Fibroblast of pulmonary artery (primary cell): ENCODE measurements around the gene TNFRSF25.

Source experiments
- DNase-seq: peaks from one replicate; pipeline ENCODE4 v3.0.0-alpha.2; 2010; ENCODE audit warnings: low read depth
- H3K4me3 ChIP-seq: replicated peaks from 2 replicates; pipeline ENCODE4 v1.5.1; 2011; ENCODE audit warnings: low read depth, mild to moderate bottlenecking, control low read depth, low read length, moderate library complexity
- TF ChIP-seq, protein P1 (sequence below): IDR thresholded peaks from 2 replicates; pipeline ENCODE4 v1.5.1; 2011; ENCODE audit warnings: mild to moderate bottlenecking, control low read depth, low read length, inconsistent platforms; ENCODE audit errors: missing control alignments

Gene TNFRSF25

DNA sequence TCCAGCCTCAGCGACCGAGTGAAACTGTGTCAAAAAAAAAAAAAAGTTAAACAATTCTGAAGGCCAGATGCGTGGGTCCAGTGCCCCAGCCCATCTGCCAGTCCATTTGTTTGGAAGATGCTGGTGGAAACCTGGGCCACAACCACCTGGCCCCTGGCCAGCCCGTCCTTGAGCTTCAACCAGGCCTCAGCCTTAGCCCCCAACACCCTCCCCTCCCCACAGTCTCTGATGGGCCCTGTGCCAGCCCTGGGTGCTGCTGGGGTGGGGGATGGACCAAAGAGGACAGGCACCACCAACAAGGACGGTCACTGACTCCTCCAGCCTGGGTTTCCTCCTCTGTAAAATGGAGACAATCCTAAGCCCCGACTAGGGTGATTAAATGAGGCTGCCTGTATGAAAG, 45.1 kb upstream of the TNFRSF25 start:
- no peak for DNase-seq
- H3K4me3 ChIP-seq = no peak overlapping the region
- TF ChIP-seq, protein P1, sequence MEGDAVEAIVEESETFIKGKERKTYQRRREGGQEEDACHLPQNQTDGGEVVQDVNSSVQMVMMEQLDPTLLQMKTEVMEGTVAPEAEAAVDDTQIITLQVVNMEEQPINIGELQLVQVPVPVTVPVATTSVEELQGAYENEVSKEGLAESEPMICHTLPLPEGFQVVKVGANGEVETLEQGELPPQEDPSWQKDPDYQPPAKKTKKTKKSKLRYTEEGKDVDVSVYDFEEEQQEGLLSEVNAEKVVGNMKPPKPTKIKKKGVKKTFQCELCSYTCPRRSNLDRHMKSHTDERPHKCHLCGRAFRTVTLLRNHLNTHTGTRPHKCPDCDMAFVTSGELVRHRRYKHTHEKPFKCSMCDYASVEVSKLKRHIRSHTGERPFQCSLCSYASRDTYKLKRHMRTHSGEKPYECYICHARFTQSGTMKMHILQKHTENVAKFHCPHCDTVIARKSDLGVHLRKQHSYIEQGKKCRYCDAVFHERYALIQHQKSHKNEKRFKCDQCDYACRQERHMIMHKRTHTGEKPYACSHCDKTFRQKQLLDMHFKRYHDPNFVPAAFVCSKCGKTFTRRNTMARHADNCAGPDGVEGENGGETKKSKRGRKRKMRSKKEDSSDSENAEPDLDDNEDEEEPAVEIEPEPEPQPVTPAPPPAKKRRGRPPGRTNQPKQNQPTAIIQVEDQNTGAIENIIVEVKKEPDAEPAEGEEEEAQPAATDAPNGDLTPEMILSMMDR = no peak

DNA sequence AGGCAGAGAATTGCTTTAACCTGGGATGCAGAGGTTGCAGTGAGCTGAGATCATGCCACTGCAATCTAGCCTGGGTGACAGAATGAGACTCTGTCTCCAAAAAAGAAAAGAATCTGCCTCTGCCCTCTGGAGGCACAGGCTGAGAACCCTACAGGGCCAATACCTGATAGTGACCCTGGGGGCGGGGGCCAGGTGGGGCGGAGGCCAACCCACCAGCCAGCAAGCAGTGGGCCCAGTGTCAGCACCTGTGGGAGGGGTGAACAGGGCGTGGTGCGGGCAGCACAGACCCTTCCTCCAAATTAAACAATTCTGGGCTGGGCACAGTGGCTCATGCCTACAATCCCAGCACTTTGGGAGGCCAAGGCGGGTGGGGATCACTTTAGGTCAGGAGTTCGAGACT, 44.5 kb upstream of the TNFRSF25 start:
- TF ChIP-seq, protein P1 = no peak
- DNase-seq = no peak
- H3K4me3 ChIP-seq = no peak overlapping the region

- no peak for DNase-seq
- H3K4me3 ChIP-seq = no peak overlapping the region
- TF ChIP-seq, protein P1 = no peak
Measured at GRCh38 chr1:6509919-6510291, 43.9 kb upstream of the TNFRSF25 start.

DNA sequence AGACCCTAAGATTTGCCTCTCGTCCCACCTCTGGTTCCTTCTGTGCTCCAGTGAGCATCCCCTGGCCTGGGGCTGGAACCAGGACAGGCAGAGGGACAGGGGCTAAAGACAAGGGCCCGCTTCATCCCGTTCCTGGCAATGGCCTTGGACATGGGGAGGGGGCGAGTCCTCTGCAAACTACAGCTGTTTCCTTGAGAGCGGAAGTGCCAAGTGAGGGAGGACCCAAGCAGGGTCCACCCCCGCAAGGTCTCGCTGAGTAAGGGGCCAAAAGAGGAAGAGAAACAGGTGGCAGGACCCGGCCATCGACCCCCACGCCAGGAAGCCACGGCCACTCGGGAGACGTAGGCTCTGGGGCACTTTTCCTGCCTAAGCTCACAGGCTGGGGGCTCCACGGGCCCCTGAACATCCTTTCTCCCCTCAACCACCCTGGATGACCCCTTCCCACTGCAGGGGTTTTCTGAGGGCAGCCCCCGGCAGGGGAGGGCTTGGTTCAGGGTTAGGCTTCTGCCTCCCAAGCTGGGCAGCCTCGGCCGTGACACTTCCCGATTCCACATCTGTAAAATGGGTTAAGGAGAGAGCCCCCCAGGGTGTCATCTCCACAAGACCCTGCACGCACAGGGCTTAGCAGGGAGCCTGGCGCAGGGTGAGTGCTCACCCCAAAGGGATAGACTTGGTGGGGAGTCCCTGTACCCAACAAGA, 43.4 kb upstream of the TNFRSF25 start:
- TF ChIP-seq, protein P1 = no peak
- DNase-seq = no peak

GRCh38 chr1:6508816-6509189, 42.8 kb upstream of the TNFRSF25 start:
- TF ChIP-seq, protein P1 = no peak
- no peak for DNase-seq
- H3K4me3 ChIP-seq = no peak overlapping the region

More for the DNA sequence above, 43.4 kb upstream of the TNFRSF25 start:
- no peak overlapping the region for H3K4me3 ChIP-seq

DNA sequence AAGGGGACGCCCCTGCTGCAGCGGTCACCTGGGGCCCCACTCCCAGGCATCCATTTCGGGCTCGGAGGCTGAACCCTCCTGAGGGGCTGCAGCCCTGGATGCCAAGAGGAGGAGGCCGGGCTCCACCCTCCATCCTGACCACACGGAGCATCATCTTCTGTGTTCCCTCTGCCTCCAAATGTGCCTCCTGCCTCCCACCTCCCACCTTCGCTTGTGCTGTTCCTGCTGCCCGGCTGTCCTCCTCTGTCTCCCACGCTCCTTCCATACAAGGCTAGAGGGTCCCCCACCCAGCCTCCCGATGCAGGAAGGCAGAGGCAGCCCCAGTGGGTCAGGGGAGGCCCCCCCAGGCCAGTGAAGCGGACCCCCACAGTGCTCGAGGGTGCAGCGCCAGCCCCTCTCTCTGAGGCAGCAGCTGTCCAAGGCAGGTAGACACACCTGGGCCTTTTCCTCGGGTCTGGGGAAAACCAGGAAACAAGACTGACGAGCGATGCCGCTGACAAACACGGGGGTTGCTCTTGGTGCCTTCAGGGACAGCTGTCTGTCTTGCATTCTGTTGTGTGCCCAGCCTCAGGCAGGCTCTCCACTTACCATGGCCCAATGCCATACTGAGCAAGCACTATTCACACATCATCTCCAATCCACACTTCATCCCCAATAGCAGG, 42.3 kb upstream of the TNFRSF25 start:
- H3K4me3 ChIP-seq = no peak overlapping the region
- TF ChIP-seq, protein P1 = no peak
- DNase-seq = no peak
